Measurements from ENCODE around the gene PTH1R. TPM values are rescaled to one million over a fixed set of nuclear protein-coding genes. Genes with fewer than 3 reads are reported as not detected.

The PTH1R gene
- total RNA-seq, 4 donors from 2014 or later, result 0.40 to 1.9 (median 1.5) TPM

GRCh38 chr3:46924921-46925584 lies 47.5 kb downstream of the PTH1R start:
- Histone ChIP-seq H3K27ac (peak overlapping the region; percentile 86 to 94 (median 86)), H3K36me3 (peaks cover 31 to 78% (median 48%) of the 10 kb centered on the region in 3 donors), H3K4me1 (peaks cover 32 to 68% (median 51%) of the 10 kb centered on the region in 3 donors), H3K9me3 (no peaks in the 10 kb centered on the region), H3K4me3 (no peak overlapping the region), H3K27me3 (no peaks in the 10 kb centered on the region)
- DNase-seq, result no peak
- intact Hi-C loops (cut with DNase I), result loop anchor here (5.0 kb wide), 1 partner anchor 72 kb away; no protein-coding TSS in a partner anchor
- 85 to 90% methylated on average over 6 to 10 of the region's 10 CpGs for WGBS, 2 donors
- no peak for TF ChIP-seq CTCF (IDR thresholded peaks at IDR 0.05)

- WGBS, 2 donors, result 38 to 65% methylated on average over 4 to 5 of the region's 5 CpGs
- peak overlapping the region; percentile 86 to 94 (median 86) for H3K27ac ChIP-seq
- H3K4me3 ChIP-seq, result no peak overlapping the region
- TF ChIP-seq POLR2A (IDR thresholded peaks at IDR 0.05) (no peak), CTCF (IDR thresholded peaks at IDR 0.05) (no peak)
- peaks cover 28 to 73% (median 45%) of the 10 kb centered on the region in 3 donors for H3K36me3 ChIP-seq
- no peaks in the 10 kb centered on the region for H3K27me3 ChIP-seq
- no peaks in the 10 kb centered on the region for H3K9me3 ChIP-seq
- intact Hi-C loops (cut with DNase I), result no loop called here
- DNase-seq, result no peak
- H3K4me1 ChIP-seq, result peaks cover 38 to 73% (median 56%) of the 10 kb centered on the region in 3 donors
These were observed 48.0 kb downstream of the PTH1R start for GRCh38 chr3:46925585-46925934.

- H3K4me1 ChIP-seq, result peaks cover 42 to 78% (median 61%) of the 10 kb centered on the region in 3 donors
- peak overlapping the region; percentile 86 to 94 (median 86) for H3K27ac ChIP-seq
- no peak overlapping the region for H3K4me3 ChIP-seq
- no peaks in the 10 kb centered on the region for H3K27me3 ChIP-seq
- no peak for TF ChIP-seq CTCF (IDR thresholded peaks at IDR 0.05)
- no peak for TF ChIP-seq POLR2A (IDR thresholded peaks at IDR 0.05)
- no peaks in the 10 kb centered on the region for H3K9me3 ChIP-seq
- intact Hi-C loops (cut with DNase I), result no loop called here
- 58 to 60% methylated on average over 5 of the region's 6 CpGs for WGBS, 2 donors
- peaks cover 23 to 68% (median 40%) of the 10 kb centered on the region in 3 donors for H3K36me3 ChIP-seq
- DNase-seq, result no peak
These were observed 48.5 kb downstream of the PTH1R start for GRCh38 chr3:46926039-46926438.

GRCh38 chr3:46926447-46926846 lies 48.9 kb downstream of the PTH1R start:
- H3K27me3 ChIP-seq, result no peaks in the 10 kb centered on the region
- H3K4me3 ChIP-seq, result no peak overlapping the region
- H3K9me3 ChIP-seq, result no peaks in the 10 kb centered on the region
- DNase-seq, result no peak
- TF ChIP-seq CTCF (IDR thresholded peaks at IDR 0.05) (no peak), POLR2A (IDR thresholded peaks at IDR 0.05) (no peak)
- WGBS, 2 donors, result 78 to 100% methylated on average over 1 to 4 of the region's 6 CpGs
- H3K36me3 ChIP-seq, result peaks cover 23 to 64% (median 36%) of the 10 kb centered on the region in 3 donors
- peak overlapping the region; percentile 86 to 94 (median 86) for H3K27ac ChIP-seq
- intact Hi-C loops (cut with DNase I), result no loop called here
- peaks cover 46 to 82% (median 65%) of the 10 kb centered on the region in 3 donors for H3K4me1 ChIP-seq

GRCh38 chr3:46926871-46927717 lies 49.6 kb downstream of the PTH1R start:
- no peaks in the 10 kb centered on the region for H3K9me3 ChIP-seq
- peak overlapping the region; percentile 86 to 94 (median 86) for H3K27ac ChIP-seq
- H3K36me3 ChIP-seq, result peaks cover 19 to 57% (median 29%) of the 10 kb centered on the region in 3 donors
- no peak for TF ChIP-seq CTCF (IDR thresholded peaks at IDR 0.05)
- peak in 1 of 4 donors; percentile 13 for TF ChIP-seq POLR2A (IDR thresholded peaks at IDR 0.05)
- H3K27me3 ChIP-seq, result no peaks in the 10 kb centered on the region
- H3K4me3 ChIP-seq, result no peak overlapping the region
- H3K4me1 ChIP-seq, result peaks cover 53 to 88% (median 71%) of the 10 kb centered on the region in 3 donors
- DNase-seq, result no peak
- 56 to 59% methylated on average over 11 to 12 of the region's 15 CpGs for WGBS, 2 donors
- intact Hi-C loops (cut with DNase I), result no loop called here

All from esophagus squamous epithelium (tissue), 5 donors.